CD4-positive, alpha-beta T cell (primary cell): ENCODE results near the gene ARGLU1. TPM values are rescaled to one million over a fixed set of nuclear protein-coding genes. Genes with fewer than 3 reads are reported as not detected.

Source experiments
- ATAC-seq: fragments of 200-7000 bp; cut with Tn5 transposase; one replicate; pipeline ENCODE4 v1.10.0; 2022; ENCODE audit warnings: mild to moderate bottlenecking; ENCODE audit not compliant: poor library complexity
- CTCF ChIA-PET: fragments of 350-600 bp; sonication (Branson Sonifier 250); formaldehyde crosslinking; loops from one replicate; lab custom pipeline; 2021; ENCODE audit warnings: antibody characterized with exemption, inconsistent platforms; lab: Charles Lee
- POLR2A ChIA-PET: fragments of 350-600 bp; sonication (Branson Sonifier 250); formaldehyde crosslinking; loops from one replicate; lab custom pipeline; 2021; ENCODE audit warnings: antibody characterized with exemption, inconsistent platforms; lab: Charles Lee
- DNase-seq, 14 experiments: peaks; one replicate each; pipeline ENCODE4 v3.0.0-alpha.2; 2013 to 2020; ENCODE audit warnings: mixed read lengths in 2 of 14
- H3K27ac ChIP-seq, 2 donors: one replicate each; pipeline versions ENCODE4 v1.5.1 to v1.7.0; 2013; ENCODE audit warnings: low read length in 2 of 2, low read depth in 1 of 2, mild to moderate bottlenecking in 1 of 2
- H3K27me3 ChIP-seq, 2 experiments: 1 replicate in 1 of 2; 2 replicates in 1 of 2; pipeline versions ENCODE4 v1.6.1 to v1.7.0; 2013; ENCODE audit warnings: low read length in 2 of 2, control low read depth in 1 of 2, mild to moderate bottlenecking in 1 of 2, moderate library complexity in 1 of 2; ENCODE audit not compliant: insufficient read depth in 2 of 2, control insufficient read depth in 1 of 2
- H3K36me3 ChIP-seq: one replicate; pipeline ENCODE4 v1.6.1; 2013; ENCODE audit warnings: low read length, control low read depth; ENCODE audit not compliant: insufficient read depth
- H3K4me1 ChIP-seq: one replicate; pipeline ENCODE4 v1.6.1; 2013; ENCODE audit warnings: low read length, control low read depth; ENCODE audit not compliant: insufficient read depth
- H3K4me3 ChIP-seq: one replicate; pipeline ENCODE4 v1.5.1; 2013; ENCODE audit warnings: mild to moderate bottlenecking, low read length, moderate library complexity
- H3K9me3 ChIP-seq, 2 experiments: 1 replicate in 1 of 2; 2 replicates in 1 of 2; pipeline versions ENCODE4 v1.6.1 to v1.7.0; 2013; ENCODE audit warnings: low read length in 2 of 2, mild to moderate bottlenecking in 2 of 2, control low read depth in 1 of 2, moderate library complexity in 1 of 2; ENCODE audit not compliant: control insufficient read depth in 1 of 2, insufficient read depth in 1 of 2
- H3K27ac Mint-ChIP-seq: one replicate; pipeline ENCODE4 v1.8.0; 2020; ENCODE audit warnings: mixed read lengths
- H3K27me3 Mint-ChIP-seq: one replicate; pipeline ENCODE4 v1.8.0; 2021; ENCODE audit warnings: mixed read lengths
- H3K36me3 Mint-ChIP-seq: one replicate; pipeline ENCODE4 v1.8.0; 2021; ENCODE audit warnings: low read depth, mixed read lengths
- H3K4me1 Mint-ChIP-seq: one replicate; pipeline ENCODE4 v1.8.0; 2021; ENCODE audit warnings: low read depth, mixed read lengths
- H3K4me3 Mint-ChIP-seq: one replicate; pipeline ENCODE4 v1.8.0; 2020; ENCODE audit warnings: mild to moderate bottlenecking, mixed read lengths
- H3K9me3 Mint-ChIP-seq: one replicate; pipeline ENCODE4 v1.8.0; 2020; ENCODE audit warnings: mixed read lengths
- intact Hi-C, 2 experiments: fragments of 100-400 bp; cut with DNase I in 1 of 2; cut with micrococcal nuclease in 1 of 2; formaldehyde crosslinking; loops; one replicate each; pipeline versions ENCODE4 v1.15.1 to v1.9.0; 2023 to 2025; cut with DNase I, micrococcal nuclease
- total RNA-seq, 174 experiments: library from RNA in 2 of 174; stranded (reverse) in 2 of 174; gene quantifications; one replicate each; pipeline ENCODE4 v1.2.3 and lab custom pipeline; 2021 to 2026
- TF ChIP-seq, protein P1 (sequence below): fragments of 200-600 bp; IDR thresholded peaks from one replicate; pipeline ENCODE4 v1.8.0; 2022; ENCODE audit warnings: antibody characterized with exemption, mild to moderate bottlenecking

The ARGLU1 gene
- total RNA-seq, 2 experiments from 2014 or later = 146 to 152 TPM

GRCh38 chr13:106591299-106591698 is 23.4 kb upstream of the ARGLU1 start:
- Mint-ChIP-seq H3K4me1 (no peaks in the 10 kb centered on the region), H3K9me3 (peaks cover 6% of the 10 kb centered on the region), H3K36me3 (no peaks in the 10 kb centered on the region), H3K27ac (no peak overlapping the region), H3K4me3 (no peak overlapping the region), H3K27me3 (peaks cover 46% of the 10 kb centered on the region)
- Histone ChIP-seq H3K9me3 (peaks cover 0 to 1% of the 10 kb centered on the region in 2 experiments), H3K27me3 (no peaks in the 10 kb centered on the region), H3K36me3 (no peaks in the 10 kb centered on the region), H3K27ac (no peak overlapping the region), H3K4me1 (no peaks in the 10 kb centered on the region), H3K4me3 (no peak overlapping the region)
- no peak for DNase-seq
- intact Hi-C loops = no loop called here
- no peak for ATAC-seq
- TF ChIP-seq, protein P1, sequence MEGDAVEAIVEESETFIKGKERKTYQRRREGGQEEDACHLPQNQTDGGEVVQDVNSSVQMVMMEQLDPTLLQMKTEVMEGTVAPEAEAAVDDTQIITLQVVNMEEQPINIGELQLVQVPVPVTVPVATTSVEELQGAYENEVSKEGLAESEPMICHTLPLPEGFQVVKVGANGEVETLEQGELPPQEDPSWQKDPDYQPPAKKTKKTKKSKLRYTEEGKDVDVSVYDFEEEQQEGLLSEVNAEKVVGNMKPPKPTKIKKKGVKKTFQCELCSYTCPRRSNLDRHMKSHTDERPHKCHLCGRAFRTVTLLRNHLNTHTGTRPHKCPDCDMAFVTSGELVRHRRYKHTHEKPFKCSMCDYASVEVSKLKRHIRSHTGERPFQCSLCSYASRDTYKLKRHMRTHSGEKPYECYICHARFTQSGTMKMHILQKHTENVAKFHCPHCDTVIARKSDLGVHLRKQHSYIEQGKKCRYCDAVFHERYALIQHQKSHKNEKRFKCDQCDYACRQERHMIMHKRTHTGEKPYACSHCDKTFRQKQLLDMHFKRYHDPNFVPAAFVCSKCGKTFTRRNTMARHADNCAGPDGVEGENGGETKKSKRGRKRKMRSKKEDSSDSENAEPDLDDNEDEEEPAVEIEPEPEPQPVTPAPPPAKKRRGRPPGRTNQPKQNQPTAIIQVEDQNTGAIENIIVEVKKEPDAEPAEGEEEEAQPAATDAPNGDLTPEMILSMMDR = no peak
- CTCF ChIA-PET = no interaction called here
- POLR2A ChIA-PET = no interaction called here

- no peak overlapping the region for H3K4me3 ChIP-seq
- H3K36me3 ChIP-seq = no peaks in the 10 kb centered on the region
- Mint-ChIP-seq H3K4me3 (no peak overlapping the region), H3K36me3 (no peaks in the 10 kb centered on the region), H3K27me3 (peaks cover 33% of the 10 kb centered on the region), H3K4me1 (no peaks in the 10 kb centered on the region), H3K9me3 (peaks cover 16% of the 10 kb centered on the region), H3K27ac (no peak overlapping the region)
- ATAC-seq (no peak), DNase-seq (no peak)
- H3K27ac ChIP-seq = no peak overlapping the region
- ChIA-PET POLR2A (no interaction called here), CTCF (no interaction called here)
- no peaks in the 10 kb centered on the region for H3K4me1 ChIP-seq
- peaks cover 8 to 12% of the 10 kb centered on the region in 2 experiments for H3K9me3 ChIP-seq
- intact Hi-C loops = no loop called here
- TF ChIP-seq, protein P1 = no peak
- no peaks in the 10 kb centered on the region for H3K27me3 ChIP-seq
Observed at GRCh38 chr13:106589716-106590115, 21.8 kb upstream of the ARGLU1 start.

DNA sequence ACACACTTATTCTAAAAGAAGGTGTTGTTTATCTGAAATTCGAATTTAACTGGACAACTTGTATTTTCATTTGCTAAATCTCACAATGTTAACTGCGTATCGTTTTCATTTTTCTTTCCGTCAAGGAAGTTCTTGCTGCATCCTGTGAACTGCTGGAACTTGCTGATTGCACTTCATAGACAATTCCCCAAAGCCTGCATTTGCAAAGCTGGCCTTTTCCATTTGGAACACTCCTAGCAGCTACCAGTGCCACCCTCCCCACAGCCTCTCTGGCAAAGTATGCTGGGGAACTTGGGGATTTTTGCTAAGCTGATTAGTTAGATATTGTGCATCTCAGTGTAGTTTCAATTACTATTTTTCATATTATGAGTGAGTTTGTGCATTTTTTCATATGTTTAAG is 20.4 kb upstream of the ARGLU1 start:
- intact Hi-C loops = no loop called here
- Histone ChIP-seq H3K4me3 (no peak overlapping the region), H3K36me3 (no peaks in the 10 kb centered on the region), H3K27me3 (no peaks in the 10 kb centered on the region), H3K4me1 (no peaks in the 10 kb centered on the region), H3K27ac (no peak overlapping the region), H3K9me3 (peaks cover 8 to 12% of the 10 kb centered on the region in 2 experiments)
- ATAC-seq (no peak), DNase-seq (no peak)
- Mint-ChIP-seq H3K4me1 (no peaks in the 10 kb centered on the region), H3K27ac (no peak overlapping the region), H3K4me3 (no peak overlapping the region), H3K27me3 (peaks cover 29% of the 10 kb centered on the region), H3K9me3 (peaks cover 17% of the 10 kb centered on the region), H3K36me3 (no peaks in the 10 kb centered on the region)
- ChIA-PET CTCF (no interaction called here), POLR2A (no interaction called here)
- TF ChIP-seq, protein P1 = no peak
